ENCODE data around the gene SRP54.
"Not testable (repeated sequence)": the region's sequence is repeated elsewhere in the genome, so short reads cannot be mapped to it uniquely, and the experiment has no call there.

SRP54 gene

DNA sequence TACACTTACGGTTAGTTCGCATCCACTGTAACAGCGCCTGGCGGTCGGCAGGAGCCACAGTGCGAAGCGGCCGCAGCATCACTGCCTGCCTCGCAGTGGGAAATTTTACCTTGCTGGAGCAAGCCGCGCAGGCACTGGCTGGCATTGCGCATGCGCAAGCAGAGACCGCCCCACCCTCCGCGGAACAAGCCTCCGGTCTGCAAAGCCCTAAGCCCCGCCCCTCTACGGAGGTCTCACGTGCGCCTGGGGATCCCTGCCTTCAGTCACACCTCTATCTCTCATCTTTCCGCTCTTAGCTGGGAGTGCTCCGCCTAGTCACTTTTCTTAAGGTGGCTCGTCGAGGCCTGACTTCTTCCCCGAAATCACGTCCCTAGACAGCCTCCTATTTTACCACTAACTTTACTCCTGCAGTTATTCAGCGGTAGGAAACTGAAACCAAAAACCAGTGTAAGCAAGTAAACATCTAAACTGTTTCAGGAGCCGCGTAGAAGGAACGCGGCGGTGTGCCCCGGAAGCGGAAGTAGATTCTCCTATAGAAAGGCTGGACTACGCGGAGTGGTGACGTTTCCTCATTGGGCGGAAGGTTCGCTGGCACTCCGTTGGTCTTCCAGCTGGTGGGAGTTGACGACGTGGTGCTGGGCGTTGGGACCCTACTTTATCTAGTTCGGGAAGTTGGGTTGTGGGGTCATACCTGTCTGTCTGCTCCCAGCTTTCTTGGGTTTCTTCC, at the start of gene SRP54:
Gene SRP54, plus strand, starts transcription at position 572 of the 727 bp plus-strand sequence. CDS start 13,718 bp downstream, outside the sequence.
- Mint-ChIP-seq H3K27ac (no peak within 1 kb of the TSS), H3K36me3 (ENCODE audit: low read depth) (peaks cover 10% of the 10 kb centered on the region), H3K4me1 (ENCODE audit: low read depth) (peaks cover 20% of the 10 kb centered on the region), H3K27me3 (ENCODE audit: low read depth) (no peaks in the 10 kb centered on the region), H3K9me3 (no peaks in the 10 kb centered on the region), H3K4me3 (no peak within 1 kb of the TSS)

- Mint-ChIP-seq H3K27ac (peak overlapping the region; percentile 36), H3K9me3 (no peaks in the 10 kb centered on the region), H3K4me3 (no peak overlapping the region), H3K27me3 (ENCODE audit: low read depth) (no peaks in the 10 kb centered on the region), H3K4me1 (ENCODE audit: low read depth) (peaks cover 31% of the 10 kb centered on the region), H3K36me3 (ENCODE audit: low read depth) (peaks cover 3% of the 10 kb centered on the region)
Measured at GRCh38 chr14:34933301-34933700, 49.5 kb upstream of the SRP54 start.

DNA sequence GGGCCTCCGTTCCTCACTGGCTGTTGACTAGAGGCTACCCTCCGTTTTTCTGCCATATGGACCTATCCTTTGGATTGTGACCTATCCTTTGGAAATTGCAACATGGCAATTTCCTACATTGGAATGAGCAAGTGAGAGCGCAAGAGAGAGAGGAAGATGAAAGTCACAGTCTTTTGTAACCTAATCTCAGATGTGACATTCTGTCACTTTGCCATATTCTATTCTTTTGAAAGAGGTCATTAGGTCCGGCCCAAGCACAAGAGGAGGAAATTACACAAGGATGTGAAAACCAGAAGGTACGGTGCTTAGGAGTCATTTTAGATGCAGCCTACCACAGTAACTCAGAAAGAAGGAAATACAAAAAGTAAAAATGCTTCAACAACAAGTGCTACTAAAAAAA, 47.3 kb upstream of the SRP54 start:
- H3K27me3 Mint-ChIP-seq (ENCODE audit: low read depth): no peaks in the 10 kb centered on the region
- peaks cover 7% of the 10 kb centered on the region for H3K36me3 Mint-ChIP-seq (ENCODE audit: low read depth)
- H3K9me3 Mint-ChIP-seq: no peaks in the 10 kb centered on the region
- H3K4me3 Mint-ChIP-seq: no peak overlapping the region
- peaks cover 17% of the 10 kb centered on the region for H3K4me1 Mint-ChIP-seq (ENCODE audit: low read depth)
- H3K27ac Mint-ChIP-seq: no peak overlapping the region

DNA sequence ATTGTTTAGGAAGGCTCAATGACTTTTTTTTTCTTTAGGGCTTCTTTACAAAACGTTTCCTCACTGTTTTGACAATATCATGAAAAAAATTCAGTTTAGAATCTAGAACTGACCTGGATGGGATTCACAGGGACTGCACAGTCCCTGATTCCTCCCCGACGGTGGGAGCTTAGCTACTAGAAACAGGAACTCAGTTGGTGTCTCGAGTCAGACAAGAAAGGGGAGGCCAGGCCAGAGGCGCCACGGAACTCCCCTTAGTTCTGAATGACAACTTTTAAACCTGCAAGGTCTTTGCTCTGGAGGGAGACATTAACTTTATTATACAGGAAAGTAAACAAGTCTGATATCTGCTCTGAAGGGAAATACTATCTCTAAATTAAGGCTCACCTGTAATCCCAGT, 45.4 kb upstream of the SRP54 start:
- Mint-ChIP-seq H3K9me3 (peaks cover 5% of the 10 kb centered on the region), H3K36me3 (ENCODE audit: low read depth) (peaks cover 14% of the 10 kb centered on the region)

DNA sequence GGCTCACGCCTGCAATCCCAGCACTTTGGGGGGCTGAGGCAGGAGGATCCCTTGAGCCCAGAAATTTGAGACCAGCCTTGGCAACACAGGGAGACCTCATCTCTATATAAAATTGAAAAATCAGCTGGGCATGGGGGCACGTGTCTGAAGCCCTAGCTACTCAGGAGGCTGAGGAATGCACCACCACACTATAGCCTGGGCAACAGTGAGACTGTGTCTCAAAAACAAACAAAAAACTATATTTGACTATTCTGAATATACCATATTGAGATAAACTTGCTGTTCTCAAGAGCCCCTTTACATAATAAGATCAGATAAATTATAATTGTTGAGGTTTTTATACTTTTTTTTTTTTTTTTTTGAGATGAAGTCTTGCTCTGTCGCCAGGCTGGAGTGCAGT, 44.9 kb upstream of the SRP54 start:
- H3K4me3 Mint-ChIP-seq: no peak overlapping the region
- H3K27ac Mint-ChIP-seq: no peak overlapping the region
- H3K27me3 Mint-ChIP-seq (ENCODE audit: low read depth): no peaks in the 10 kb centered on the region
- H3K4me1 Mint-ChIP-seq (ENCODE audit: low read depth): peaks cover 7% of the 10 kb centered on the region
- H3K36me3 Mint-ChIP-seq (ENCODE audit: low read depth): peaks cover 14% of the 10 kb centered on the region
- peaks cover 5% of the 10 kb centered on the region for H3K9me3 Mint-ChIP-seq

More for the DNA sequence above, 45.4 kb upstream of the SRP54 start:
- Mint-ChIP-seq H3K27ac (no peak overlapping the region), H3K4me3 (no peak overlapping the region), H3K4me1 (ENCODE audit: low read depth) (peaks cover 7% of the 10 kb centered on the region), H3K27me3 (ENCODE audit: low read depth) (no peaks in the 10 kb centered on the region)

DNA sequence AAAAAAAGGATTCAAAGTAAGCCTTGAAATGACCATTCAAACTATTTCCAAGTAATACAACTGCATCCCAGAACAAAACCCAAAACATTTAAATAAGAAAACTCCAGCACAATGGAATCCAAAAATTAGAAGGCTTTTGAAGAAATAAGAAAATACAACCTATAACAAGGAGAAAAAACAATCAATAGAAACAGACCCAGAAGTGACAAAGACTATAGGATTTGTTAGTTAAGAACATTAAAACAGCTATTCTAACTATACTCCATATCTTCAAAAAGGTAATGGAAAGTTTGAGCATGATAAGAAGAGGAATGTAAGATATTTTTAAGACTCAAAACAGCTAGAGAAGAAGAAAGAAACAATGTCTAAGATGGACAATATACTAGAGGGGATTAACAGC, 39.3 kb upstream of the SRP54 start:
- Mint-ChIP-seq H3K27me3 (ENCODE audit: low read depth) (no peaks in the 10 kb centered on the region), H3K4me3 (no peak overlapping the region), H3K27ac (no peak overlapping the region), H3K9me3 (peaks cover 15% of the 10 kb centered on the region), H3K36me3 (ENCODE audit: low read depth) (peaks cover 19% of the 10 kb centered on the region), H3K4me1 (ENCODE audit: low read depth) (no peaks in the 10 kb centered on the region)

DNA sequence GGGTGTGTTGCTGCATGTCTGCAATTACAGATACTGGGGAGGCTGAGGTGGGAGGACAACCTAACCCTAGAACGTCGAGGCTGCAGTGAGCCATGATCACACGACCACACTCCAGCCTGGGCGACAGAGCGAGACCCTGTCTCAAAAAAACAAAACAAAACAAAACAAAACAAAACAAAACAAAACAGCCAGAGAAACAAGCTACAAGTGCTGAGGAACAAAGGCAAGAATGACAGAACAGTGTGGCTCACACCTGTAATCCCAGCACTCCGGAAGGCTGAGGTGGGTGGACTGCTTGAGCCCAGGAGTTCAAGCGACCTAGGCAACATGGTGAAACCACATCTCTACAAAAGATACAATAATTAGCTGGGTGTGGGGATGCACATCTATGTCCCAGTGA, 38.0 kb upstream of the SRP54 start:
- no peaks in the 10 kb centered on the region for H3K4me1 Mint-ChIP-seq (ENCODE audit: low read depth)
- no peak overlapping the region for H3K27ac Mint-ChIP-seq

DNA sequence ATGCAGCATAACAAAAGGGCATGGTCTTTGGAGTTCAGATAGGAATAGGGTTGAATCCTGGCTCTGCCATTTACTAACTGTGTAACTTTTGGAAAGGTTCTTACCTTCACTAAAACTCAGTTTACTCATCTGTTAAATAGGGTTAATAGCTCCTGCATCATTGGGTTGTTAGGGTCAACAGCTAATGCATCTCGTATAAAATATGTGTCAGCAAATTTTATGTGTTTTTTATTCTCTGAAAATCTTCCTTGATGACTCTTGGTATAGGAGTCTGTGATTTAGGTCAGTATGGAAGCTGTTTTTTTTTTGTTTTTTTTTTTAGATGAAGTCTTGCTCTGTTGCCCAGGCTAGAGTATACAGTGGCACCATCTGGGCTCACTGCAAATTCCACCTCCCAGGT, 36.1 kb upstream of the SRP54 start:
- peaks cover 24% of the 10 kb centered on the region for H3K36me3 Mint-ChIP-seq (ENCODE audit: low read depth)
- no peaks in the 10 kb centered on the region for H3K27me3 Mint-ChIP-seq (ENCODE audit: low read depth)
- no peaks in the 10 kb centered on the region for H3K4me1 Mint-ChIP-seq (ENCODE audit: low read depth)
- H3K4me3 Mint-ChIP-seq: no peak overlapping the region
- no peak overlapping the region for H3K27ac Mint-ChIP-seq
- H3K9me3 Mint-ChIP-seq: peaks cover 15% of the 10 kb centered on the region

More for the DNA sequence above, 38.0 kb upstream of the SRP54 start:
- H3K36me3 Mint-ChIP-seq (ENCODE audit: low read depth): peaks cover 22% of the 10 kb centered on the region
- no peaks in the 10 kb centered on the region for H3K27me3 Mint-ChIP-seq (ENCODE audit: low read depth)
- H3K9me3 Mint-ChIP-seq: peaks cover 15% of the 10 kb centered on the region
- no peak overlapping the region for H3K4me3 Mint-ChIP-seq

- no peaks in the 10 kb centered on the region for H3K9me3 Mint-ChIP-seq
Measured at GRCh38 chr14:34951286-34951685, 31.5 kb upstream of the SRP54 start.

GRCh38 chr14:34956931-34957330, 25.9 kb upstream of the SRP54 start:
- Mint-ChIP-seq H3K27me3 (ENCODE audit: low read depth) (no peaks in the 10 kb centered on the region), H3K36me3 (ENCODE audit: low read depth) (peaks cover 33% of the 10 kb centered on the region), H3K4me1 (ENCODE audit: low read depth) (peaks cover 2% of the 10 kb centered on the region), H3K27ac (no peak overlapping the region), H3K4me3 (no peak overlapping the region), H3K9me3 (no peaks in the 10 kb centered on the region)

More at GRCh38 chr14:34951286-34951685, 31.5 kb upstream of the SRP54 start:
- Mint-ChIP-seq H3K27me3 (ENCODE audit: low read depth) (no peaks in the 10 kb centered on the region), H3K27ac (no peak overlapping the region), H3K4me3 (no peak overlapping the region), H3K4me1 (ENCODE audit: low read depth) (no peaks in the 10 kb centered on the region), H3K36me3 (ENCODE audit: low read depth) (peaks cover 24% of the 10 kb centered on the region)

DNA sequence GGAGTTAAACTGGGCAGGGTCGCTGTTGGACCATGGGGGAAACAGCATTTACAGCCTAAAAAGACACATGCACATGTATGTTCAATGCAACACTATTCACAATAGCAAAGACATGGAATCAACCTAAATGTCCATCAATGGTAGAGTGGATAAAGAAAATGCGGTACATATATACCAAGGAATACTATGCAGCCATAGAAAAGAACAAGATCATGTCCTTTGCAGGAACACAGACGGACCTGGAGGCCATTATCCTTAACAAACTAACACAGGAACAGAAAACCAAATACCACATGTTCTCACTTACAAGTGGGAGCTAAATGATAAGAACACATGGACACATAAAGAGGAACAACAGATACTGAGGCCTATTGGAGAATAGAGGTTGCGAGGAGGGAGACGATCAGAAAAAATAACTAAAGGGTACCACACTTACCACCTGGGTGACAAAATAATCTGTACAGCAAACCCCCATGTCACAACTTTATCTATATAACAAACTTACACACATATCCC, 25.0 kb upstream of the SRP54 start:
- Mint-ChIP-seq H3K36me3 (ENCODE audit: low read depth) (peaks cover 30% of the 10 kb centered on the region), H3K4me3 (no peak overlapping the region), H3K9me3 (no peaks in the 10 kb centered on the region), H3K4me1 (ENCODE audit: low read depth) (peaks cover 2% of the 10 kb centered on the region), H3K27me3 (ENCODE audit: low read depth) (no peaks in the 10 kb centered on the region), H3K27ac (no peak overlapping the region)

DNA sequence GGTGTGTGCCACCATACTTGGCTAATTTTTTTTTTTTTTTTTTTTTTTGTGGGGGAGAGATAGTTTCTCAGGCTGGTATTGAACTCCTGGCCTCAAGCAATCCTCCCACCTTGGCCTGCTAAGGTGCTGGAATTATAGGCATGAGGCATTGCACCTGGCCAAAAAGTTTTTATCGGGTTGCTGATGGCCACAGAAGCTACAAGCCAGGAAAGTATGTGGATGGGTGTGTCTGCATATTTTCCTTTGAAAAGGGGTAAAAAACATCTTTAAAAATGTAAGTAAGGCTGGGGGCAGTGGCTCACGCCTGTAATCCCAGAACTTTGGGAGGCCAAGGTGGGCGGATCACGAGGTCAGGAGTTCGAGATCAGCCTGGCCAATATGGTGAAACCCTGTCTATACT, 20.7 kb upstream of the SRP54 start:
- not testable (repeated sequence) for H3K4me3 Mint-ChIP-seq; H3K27ac Mint-ChIP-seq; H3K27me3 Mint-ChIP-seq (ENCODE audit: low read depth); H3K9me3 Mint-ChIP-seq
- H3K4me1 Mint-ChIP-seq (ENCODE audit: low read depth): peaks cover 13% of the 10 kb centered on the region
- peaks cover 26% of the 10 kb centered on the region for H3K36me3 Mint-ChIP-seq (ENCODE audit: low read depth)

- Mint-ChIP-seq H3K27me3 (ENCODE audit: low read depth) (no peaks in the 10 kb centered on the region), H3K4me3 (no peak overlapping the region), H3K9me3 (no peaks in the 10 kb centered on the region), H3K4me1 (ENCODE audit: low read depth) (peaks cover 17% of the 10 kb centered on the region), H3K27ac (no peak overlapping the region), H3K36me3 (ENCODE audit: low read depth) (peaks cover 19% of the 10 kb centered on the region)
Measured at GRCh38 chr14:34964977-34965764, 17.6 kb upstream of the SRP54 start.

GRCh38 chr14:34965912-34966311, 16.9 kb upstream of the SRP54 start:
- peak overlapping the region; percentile 58 for H3K27ac Mint-ChIP-seq
- H3K27me3 Mint-ChIP-seq (ENCODE audit: low read depth): no peaks in the 10 kb centered on the region
- peaks cover 16% of the 10 kb centered on the region for H3K4me1 Mint-ChIP-seq (ENCODE audit: low read depth)
- no peak overlapping the region for H3K4me3 Mint-ChIP-seq
- peaks cover 16% of the 10 kb centered on the region for H3K36me3 Mint-ChIP-seq (ENCODE audit: low read depth)
- H3K9me3 Mint-ChIP-seq: no peaks in the 10 kb centered on the region

DNA sequence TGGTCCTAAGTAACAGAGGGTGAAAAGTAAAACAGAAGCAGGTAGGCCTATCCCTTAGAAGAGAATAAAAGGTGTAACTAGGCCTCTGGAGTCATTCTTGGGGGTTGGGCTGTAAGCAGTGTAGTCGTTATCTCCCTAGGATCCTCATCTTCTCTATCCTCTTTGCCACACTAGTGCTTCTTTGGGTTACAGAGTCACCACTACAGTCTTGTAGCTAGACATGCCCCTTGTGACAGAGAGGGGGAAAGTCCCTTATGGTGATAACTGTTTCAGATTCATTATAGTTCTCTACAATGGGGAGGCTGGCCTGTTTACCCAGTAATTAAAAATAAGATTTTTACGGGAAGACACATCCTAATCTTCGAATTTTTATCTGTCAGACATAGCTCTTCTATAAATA, 16.4 kb upstream of the SRP54 start:
- no peak overlapping the region for H3K4me3 Mint-ChIP-seq

More for the DNA sequence above, 16.4 kb upstream of the SRP54 start:
- peak overlapping the region; percentile 58 for H3K27ac Mint-ChIP-seq
- peaks cover 17% of the 10 kb centered on the region for H3K36me3 Mint-ChIP-seq (ENCODE audit: low read depth)
- peaks cover 16% of the 10 kb centered on the region for H3K4me1 Mint-ChIP-seq (ENCODE audit: low read depth)
- no peaks in the 10 kb centered on the region for H3K9me3 Mint-ChIP-seq
- H3K27me3 Mint-ChIP-seq (ENCODE audit: low read depth): no peaks in the 10 kb centered on the region

Measured in T-helper 1 cell treated with Interleukin-12 subunit alpha and Interleukin-12 subunit beta and Interleukin-4 antibody, amounts not matched to agents 30 μg/mL and 1 μg/mL, for 36 hours (primary cell).